A549 treated with Mapracorat at 1 μM for 4 hours (cell line): ENCODE data around the gene MYOD1. TPM values are rescaled to one million over a fixed set of nuclear protein-coding genes. Genes with fewer than 3 reads are reported as not detected.

Experiments used
- total RNA-seq: library from RNA; stranded (reverse); fragments of 200-300 nt; extraction: Qiagen RNA extraction; gene quantifications from 5 replicates; pipeline ENCODE4 v1.2.3, GENCODE V29; 2022

Gene MYOD1
- total RNA-seq, result not detected in 5 replicates

GRCh38 chr11:17719028-17719937 lies at the start of gene MYOD1:
TSS of gene MYOD1 (plus strand) at chr11:17719571. CDS start at chr11:17719783, 212 bp downstream.

GRCh38 chr11:17734418-17734911 lies 15.1 kb downstream of the MYOD1 start, which contains the start of gene KCNC1:
TSS of gene KCNC1 (plus strand) at chr11:17734781. CDS start at chr11:17736003, 1,222 bp downstream.

Other genes starting within 250 kb of the MYOD1 start
- 5.7 to 9.5 TPM (median 7.6 TPM) in 5 replicates for gene ABCC8, start 242.7 kb upstream of the MYOD1 start, total RNA-seq
- 0.99 to 1.7 TPM (median 1.3 TPM) in 5 replicates for gene USH1C, start 175.2 kb upstream of the MYOD1 start, total RNA-seq
- not detected in 5 replicates for gene OTOG, start 172.3 kb upstream of the MYOD1 start, total RNA-seq
- gene KCNC1, start 15.2 kb downstream of the MYOD1 start, total RNA-seq, result 0.05 to 0.15 TPM (median 0.10 TPM) in 5 replicates